DMS153 (cell line): Measurements from ENCODE around the gene ITGA4.
"Not testable (repeated sequence)": the region's sequence is repeated elsewhere in the genome, so short reads cannot be mapped to it uniquely, and the experiment has no call there.

Experiments
- DNase-seq: peaks from one replicate; lab custom pipeline; 2025; lab: John Stamatoyannopoulos, UW

ITGA4 gene

DNA sequence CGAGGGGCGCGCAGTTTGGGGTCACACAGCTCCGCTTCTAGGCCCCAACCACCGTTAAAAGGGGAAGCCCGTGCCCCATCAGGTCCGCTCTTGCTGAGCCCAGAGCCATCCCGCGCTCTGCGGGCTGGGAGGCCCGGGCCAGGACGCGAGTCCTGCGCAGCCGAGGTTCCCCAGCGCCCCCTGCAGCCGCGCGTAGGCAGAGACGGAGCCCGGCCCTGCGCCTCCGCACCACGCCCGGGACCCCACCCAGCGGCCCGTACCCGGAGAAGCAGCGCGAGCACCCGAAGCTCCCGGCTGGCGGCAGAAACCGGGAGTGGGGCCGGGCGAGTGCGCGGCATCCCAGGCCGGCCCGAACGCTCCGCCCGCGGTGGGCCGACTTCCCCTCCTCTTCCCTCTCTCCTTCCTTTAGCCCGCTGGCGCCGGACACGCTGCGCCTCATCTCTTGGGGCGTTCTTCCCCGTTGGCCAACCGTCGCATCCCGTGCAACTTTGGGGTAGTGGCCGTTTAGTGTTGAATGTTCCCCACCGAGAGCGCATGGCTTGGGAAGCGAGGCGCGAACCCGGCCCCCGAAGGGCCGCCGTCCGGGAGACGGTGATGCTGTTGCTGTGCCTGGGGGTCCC lies at the start of gene ITGA4:
TSS of gene ITGA4 (plus strand) at position 266 of the 620 bp plus-strand sequence. CDS start at position 535, 269 bp downstream.
- DNase-seq = peak; percentile 43

DNA sequence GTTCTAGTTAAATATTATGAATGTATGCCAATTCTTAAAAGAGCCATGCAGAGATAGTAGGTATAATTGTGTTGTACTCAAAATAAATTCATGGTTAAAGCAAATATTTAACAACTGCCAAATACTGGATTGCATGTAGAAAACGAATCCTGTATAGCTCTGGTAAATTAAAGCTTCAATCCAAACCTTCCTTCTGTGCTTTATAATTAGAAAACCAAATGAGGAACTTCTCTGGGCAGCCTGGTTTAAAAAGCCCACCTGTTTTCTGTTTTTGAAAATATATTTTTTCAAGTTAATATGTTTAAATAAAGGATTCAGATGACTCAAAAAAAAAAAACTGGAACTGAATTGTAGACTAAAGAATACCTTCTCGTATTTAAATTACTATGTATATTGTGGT lies 48.3 kb upstream of the ITGA4 start:
- DNase-seq = no peak

DNA sequence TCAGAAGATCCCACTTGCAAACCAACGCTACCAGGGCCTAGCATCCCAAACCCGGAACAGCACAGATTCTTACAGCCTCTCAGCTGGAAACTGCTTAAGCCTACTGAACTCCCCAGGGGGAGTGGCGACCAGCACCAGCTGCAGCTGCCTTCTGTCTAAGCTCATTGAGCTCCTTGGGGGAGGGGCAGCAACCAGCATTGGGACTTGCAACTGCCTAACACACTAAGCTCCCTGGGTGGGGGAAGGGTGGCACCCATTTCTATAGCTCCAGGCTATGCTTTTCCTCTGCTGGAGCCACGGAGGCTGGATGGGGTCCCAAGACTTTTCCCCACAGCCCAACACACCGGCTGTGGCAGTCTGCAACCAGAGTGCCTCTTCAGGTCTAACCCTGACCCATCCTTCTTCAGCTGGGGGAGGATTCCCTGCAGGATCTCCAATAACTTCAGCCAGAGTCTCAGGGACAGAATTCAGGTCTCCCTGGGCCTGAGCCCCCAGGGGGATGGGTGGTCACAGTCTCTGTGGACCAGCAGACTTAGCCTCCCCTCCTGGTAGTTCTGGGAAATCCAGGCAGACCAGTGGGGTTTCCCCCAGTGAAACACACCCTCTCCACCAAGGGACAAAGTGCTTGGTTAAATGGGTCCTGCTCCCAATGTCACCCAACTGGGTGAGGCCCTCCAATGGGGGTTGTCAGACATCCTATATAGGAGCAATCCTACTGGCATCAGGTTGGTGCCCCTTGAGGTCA lies 45.9 kb upstream of the ITGA4 start:
- DNase-seq = peak; percentile 97

DNA sequence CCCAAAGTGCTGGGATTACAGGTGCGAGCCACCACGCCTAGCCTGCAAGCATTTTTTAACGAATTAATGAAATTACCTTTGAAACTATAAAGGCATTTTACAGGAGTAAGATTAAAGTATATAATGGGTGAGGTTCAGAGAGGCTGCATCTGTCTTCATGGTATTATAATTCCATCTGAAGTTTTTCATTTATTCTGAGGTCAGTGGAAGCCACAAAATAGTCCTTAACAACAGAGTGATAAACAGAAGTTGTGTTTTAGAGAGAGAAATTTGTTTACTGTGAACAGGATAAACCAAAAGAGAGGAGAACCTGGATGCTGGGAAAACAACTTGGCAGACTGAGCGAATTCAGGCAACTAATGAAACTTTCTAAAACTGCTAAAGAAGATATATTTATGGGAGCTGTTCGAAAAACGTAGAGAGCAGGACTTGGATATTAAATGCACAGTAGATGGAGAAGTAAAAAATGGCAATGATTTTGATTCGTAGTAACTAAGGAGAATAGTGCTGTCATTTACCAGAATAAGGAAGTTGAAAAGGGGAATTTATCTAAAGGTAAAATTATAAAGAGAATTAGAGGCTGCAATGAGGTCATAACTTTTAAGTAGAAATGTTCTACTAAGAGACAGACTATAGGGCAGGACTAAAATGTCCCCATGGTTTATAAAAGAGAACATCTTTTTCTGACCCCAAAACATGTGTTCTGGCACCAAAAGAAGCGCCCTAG lies 37.9 kb upstream of the ITGA4 start:
- DNase-seq = no peak

DNA sequence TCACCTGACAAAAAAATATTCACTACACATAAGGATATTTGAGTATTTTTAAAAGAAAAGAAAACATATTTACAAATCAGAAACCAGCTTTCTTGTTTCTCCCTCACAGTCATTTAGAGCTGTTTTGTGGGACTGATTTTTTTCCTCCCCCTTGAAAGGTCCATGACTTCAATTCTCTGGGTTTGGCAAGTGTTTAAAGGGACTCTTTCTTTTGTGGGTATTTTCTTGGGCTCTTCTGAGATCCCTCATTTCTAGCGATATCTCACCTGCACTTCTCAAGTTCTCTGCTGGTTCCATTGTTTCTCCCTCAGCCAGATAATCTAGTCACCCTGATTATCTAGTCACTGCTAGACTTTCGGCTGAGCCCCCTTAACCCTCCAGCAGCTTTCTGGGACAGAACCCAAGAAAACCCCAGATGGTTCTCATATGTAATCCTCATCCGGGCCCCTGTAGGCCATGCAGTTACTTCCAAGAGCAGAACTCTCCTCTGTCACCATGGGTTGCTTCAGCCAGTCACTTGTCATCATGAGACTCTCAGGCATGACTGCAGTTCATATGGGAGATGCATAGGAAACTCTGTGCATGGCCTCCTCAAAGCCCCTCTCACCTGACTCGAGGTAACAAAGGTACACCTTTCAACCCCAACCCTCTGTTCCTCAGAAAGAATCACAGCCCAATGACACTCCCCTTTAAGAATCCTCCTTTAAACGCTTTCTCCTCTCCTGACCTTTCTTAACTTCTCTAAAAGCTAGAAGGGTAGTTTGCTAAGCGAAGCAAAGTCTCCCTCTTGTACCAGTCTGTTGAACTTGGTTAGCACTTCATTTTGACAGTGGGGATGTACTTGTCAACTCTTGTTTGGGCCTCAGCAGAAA lies 36.7 kb upstream of the ITGA4 start:
- no peak for DNase-seq

DNA sequence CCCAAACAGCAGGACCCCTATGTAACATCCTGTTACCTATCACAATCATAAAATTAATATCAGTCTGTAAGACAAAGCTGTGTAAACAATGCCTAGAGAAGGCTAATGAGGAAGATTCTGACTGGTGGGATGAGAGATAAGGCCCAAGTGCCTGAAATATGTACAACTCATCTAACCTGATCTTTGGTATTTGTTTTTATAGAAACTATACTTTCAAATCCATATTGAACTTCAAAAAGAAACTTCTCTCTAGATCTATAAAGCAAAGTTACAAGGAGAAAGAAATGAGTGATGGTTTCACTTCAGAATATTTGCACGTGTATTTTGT lies 36.1 kb upstream of the ITGA4 start:
- DNase-seq = no peak

DNA sequence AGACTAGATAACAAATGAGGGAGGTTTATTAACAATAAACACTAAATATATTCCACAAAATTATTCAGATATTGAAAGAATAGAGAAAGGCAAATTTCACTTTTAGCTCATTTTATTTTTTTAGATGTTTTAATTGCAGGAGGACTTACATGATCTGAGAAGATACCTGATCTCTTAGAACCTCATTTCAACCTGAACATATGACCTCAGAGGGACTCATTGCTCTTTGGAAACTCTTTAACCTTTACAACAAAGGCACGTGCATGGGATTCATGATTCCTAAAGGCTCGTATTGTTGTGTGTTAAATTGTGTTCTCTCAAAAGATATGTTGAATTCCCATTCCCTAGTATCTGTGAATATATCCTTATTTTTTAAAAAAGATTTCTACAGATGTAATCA lies 35.7 kb upstream of the ITGA4 start:
- no peak for DNase-seq

DNA sequence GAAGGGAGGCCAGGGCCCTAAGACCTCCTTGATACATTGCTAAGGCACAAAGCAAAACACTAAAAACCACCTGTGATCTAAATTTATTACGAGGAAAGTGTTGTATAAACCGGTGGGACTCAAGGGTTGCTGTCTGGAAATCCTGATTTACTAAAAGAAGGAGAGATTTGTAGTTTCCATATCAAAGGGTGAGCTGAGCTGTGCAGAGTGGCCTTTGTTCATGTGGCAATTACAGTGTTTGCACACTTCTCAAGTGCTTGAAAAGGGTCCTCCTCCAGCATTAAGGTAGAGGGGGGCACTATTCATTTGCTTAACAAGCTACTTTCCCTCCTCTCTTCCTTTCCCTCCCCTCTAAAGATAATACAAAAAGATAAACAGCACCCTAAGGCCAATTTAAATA lies 30.5 kb upstream of the ITGA4 start:
- DNase-seq = peak; percentile 88

DNA sequence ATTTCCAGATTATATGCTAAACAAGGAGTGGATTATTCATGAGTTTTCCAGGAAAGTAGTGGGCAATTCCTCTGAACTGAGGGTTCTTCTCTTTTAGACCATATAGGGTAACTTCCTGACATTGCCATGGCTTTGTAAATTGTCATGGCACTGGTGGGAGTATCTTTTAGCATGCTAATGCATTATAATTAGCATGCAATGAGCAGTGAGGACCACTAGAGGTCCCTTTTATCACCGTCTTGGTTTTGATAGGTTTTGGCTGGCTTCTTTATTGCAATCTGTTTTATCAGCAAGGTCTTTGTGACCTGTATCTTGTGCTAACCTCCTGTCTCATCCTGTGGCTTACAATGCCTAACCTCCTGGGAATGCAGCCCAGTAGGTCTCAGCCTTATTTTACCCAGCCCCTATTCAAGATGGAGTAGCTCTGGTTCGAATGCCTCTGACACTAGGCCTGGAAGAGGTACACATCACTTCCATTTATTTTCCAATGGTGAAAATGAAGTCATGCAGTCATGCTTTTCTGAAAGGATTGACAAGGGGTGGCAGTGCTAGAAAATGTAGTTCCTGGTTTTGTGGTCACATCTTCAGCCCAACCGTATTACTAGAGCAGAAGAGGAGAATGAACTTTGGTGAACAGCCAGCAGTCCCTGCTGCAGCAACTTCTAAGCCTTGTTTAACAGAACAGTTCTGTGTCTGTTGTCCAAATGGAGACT lies 26.6 kb upstream of the ITGA4 start:
- no peak for DNase-seq

DNA sequence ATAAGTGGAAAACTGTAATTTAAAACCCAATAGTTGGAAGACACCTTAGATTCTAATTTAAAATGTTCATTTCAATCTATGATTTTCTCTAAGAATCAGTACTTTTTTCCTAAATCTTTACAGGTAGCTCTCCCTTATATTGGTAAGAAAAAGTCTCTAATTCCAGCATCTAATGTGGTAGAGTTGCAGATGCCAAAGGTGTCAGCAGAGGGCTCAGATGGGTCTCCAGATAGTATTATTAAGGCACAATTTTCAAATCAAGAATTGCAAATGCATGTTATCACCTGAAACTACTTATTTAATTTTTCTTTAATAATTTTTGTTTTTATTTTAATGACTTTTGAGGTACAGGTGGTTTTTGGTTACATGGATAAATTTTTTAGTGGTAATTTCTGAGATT lies 25.5 kb upstream of the ITGA4 start:
- DNase-seq = no peak

DNA sequence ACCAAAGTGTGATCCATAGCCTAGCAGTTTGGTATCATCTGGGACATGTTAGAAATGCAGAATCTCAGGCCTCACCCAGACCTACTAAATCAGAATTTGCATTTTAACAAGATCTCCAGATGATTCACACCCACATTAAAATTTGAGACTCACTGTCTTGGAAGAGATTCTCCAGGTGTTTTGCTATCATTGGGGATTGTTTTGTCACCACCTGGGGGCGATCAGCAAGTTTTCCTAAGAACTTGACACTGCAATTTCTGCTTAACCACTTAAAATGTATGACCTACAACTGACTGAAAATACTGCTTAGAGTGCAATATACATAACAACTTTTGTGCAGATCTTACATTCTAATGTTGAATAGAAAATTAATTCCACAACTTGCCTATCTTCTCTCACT lies 18.9 kb upstream of the ITGA4 start:
- no peak for DNase-seq

DNA sequence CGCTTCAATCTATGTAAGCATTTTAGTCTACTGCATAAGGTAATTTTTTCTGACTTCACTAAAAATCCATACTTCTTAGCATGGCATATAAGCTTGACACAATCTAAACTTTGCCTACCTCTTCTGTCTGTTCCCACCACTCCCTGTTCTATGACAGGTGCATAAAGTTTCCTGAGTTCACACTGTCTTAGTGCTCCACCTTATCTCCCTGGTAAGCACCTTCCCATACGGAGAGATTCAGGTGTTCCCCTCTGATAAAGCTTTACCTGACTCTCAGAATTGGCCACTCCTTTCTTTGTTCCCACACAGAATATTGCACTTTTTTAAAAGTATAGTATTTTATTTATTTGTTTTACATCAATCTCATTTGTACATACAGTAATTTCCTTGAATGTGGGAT lies 16.8 kb upstream of the ITGA4 start:
- DNase-seq = no peak

DNA sequence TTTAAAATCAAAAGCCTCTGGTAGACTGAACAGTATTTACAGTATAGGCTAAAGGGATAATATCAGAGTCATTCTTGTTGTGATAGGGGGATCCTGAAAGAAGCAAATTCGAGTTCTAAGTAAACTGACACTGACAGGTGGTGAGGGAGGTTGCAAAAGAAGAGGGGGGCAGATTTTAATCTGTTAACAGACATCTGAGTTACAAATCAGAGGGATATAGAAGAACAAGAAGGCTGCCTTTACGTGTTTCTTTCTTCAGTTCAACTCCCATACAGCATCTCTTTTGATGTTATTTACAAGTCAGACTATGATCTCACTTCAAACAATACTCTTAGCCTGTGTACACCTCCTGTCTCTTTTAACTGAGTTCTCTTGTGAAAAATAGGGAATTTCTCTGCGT lies 16.3 kb upstream of the ITGA4 start:
- no peak for DNase-seq

DNA sequence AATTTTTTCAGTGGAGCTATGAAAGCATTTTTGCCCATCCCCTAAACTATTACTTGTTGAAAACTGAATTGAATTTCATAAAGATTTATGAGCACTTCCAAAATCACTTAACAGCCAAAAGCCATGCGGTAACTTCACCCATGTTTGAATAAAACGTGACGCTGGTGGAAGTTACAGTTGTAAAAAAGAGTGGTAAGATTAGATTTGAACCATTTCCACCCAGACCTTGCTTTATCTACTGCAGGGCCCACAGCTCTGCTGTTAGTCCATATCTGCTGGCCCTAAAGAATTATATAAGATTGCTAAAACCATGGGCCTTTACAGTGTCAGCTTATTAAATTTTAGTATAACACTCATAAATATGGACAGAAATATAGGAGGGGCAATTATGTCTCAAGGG lies 15.5 kb upstream of the ITGA4 start:
- no peak for DNase-seq

DNA sequence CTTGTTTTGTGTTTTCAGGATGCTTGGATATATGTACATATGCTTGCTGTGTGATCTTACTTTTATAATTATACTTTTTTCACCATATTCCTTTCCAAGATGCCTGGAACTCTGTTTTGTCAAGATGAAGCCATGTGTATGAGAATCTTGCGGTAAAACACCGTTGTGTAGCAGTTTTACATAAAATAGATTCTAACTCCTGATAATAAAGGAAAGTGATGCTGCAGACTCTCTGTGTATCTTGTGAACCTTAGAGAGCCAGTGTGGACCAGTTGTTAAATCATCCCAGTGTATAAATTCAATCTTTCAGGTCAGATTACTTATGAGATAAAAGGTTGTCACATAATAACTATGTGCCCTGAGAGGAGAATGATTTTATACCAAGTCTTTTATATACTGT lies 12.5 kb upstream of the ITGA4 start:
- DNase-seq = no peak

DNA sequence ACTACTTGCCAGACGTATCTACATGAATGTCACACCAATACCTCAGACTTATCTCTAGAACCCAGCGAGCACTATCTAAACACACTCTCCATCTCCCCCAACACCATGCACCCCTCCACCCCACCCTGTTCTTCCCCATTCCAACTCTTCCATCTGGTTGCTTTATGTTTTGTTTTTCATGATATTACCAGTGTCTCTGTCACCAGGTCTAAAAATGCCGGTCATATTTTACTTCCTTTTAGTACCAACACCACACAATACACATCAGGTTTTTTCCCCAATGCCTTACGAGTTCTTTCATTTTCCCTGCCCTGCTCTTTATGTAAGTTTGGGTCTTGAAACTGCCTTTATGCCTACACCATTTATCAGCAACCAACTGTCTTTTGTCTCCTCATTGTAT lies 10.2 kb upstream of the ITGA4 start:
- DNase-seq = no peak

DNA sequence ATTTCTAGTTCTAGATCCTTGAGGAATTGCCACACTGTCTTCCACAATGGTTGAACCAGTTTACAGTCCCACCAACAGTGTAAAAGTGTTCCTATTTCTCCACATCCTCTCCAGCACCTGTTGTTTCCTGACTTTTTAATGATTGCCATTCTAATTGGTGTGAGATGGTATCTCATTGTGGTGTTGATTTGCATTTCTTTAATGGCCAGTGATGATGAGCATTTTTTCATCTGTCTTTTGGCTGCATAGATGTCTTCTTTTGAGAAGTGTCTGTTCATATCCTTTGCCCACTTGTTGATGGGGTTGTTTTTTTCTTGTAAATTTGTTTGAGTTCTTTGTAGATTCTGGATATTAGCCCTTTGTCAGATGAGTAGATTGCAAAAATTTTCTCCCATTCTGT lies 7.9 kb upstream of the ITGA4 start:
- not testable (repeated sequence) for DNase-seq

DNA sequence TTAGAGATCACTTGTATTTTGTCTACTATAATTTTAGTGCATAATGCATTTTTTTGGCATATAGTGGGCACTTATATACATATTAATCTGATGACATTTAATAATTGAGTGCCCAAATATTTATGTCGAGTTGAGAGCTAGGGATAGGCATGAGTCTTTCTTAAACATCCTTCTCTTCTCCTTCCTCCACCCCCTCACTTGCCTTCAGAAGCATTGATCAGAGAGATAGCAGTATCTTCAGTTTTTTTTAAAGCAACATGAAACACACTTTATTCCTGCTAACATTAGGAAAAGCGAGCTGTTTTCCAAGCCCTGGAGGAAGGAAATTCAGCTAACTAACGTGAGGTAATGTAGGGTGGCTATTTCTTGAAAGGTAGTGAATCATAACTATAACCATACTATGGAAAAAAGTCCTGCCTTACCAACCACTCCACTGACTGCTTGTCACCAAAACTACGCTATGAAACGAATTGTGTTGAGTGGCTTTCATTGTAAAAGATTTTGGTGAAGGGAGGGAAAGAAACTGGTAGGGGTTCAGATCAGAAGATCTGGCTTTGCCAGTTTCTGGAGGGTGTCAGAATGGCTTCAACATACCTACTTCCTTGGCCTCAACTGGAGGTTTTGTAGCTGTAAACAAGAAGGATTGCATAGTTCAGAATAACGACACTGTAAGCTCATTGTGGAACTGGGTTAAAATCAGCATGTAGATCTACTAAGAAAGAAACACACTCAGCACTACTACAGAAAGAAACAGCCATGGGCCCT lies 2.3 kb upstream of the ITGA4 start:
- DNase-seq = no peak

DNA sequence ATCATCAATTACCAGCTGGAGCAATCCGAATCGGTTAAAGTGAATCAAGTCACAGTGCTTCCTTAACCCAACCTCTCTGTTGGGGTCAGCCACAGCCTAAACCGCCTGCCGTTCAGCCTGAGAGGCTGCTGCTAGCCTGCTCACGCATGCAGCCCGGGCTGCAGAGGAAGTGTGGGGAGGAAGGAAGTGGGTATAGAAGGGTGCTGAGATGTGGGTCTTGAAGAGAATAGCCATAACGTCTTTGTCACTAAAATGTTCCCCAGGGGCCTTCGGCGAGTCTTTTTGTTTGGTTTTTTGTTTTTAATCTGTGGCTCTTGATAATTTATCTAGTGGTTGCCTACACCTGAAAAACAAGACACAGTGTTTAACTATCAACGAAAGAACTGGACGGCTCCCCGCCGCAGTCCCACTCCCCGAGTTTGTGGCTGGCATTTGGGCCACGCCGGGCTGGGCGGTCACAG lies 496 bp upstream of the ITGA4 start:
- DNase-seq = peak; percentile 36

DNA sequence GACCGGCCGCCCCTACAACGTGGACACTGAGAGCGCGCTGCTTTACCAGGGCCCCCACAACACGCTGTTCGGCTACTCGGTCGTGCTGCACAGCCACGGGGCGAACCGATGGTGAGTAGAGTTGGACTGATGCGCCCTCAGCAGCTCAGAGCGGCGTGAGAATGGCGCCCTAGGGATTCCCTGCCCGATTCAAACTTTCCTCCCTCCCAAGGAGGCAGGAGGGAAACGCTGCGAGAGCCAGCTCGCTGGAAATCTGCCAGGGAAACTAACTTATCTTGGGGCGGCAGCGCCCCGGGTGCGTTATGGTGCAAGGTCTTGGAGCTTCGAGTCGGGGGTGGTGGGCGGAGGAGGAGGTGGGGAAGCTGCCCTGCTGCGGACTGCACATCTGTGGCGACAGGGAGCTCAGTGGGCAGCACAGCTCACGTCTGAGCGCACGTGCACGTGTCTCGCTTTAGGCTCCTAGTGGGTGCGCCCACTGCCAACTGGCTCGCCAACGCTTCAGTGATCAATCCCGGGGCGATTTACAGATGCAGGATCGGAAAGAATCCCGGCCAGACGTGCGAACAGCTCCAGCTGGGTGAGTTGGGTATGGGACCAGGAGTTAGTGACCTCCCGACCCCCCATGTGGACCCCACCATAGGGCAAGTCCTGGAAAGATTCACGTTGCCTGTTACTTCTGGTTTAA lies 697 bp downstream of the ITGA4 start:
- DNase-seq = no peak
